Hepatocyte (in vitro differentiated cells): ENCODE data around the gene OR2L8.

Experiments used
- CTCF ChIP-seq: fragments of 200-600 bp; sonication (generic); IDR thresholded peaks from 2 replicates; pipeline ENCODE4 v1.5.1; 2016; ENCODE audit warnings: antibody characterized with exemption, mild to moderate bottlenecking; ENCODE audit not compliant: poor library complexity
- EZH2 ChIP-seq: fragments of 200-600 bp; sonication (generic); IDR thresholded peaks from 2 replicates; pipeline ENCODE4 v1.6.1; 2016; ENCODE audit warnings: antibody characterized with exemption, mild to moderate bottlenecking, borderline replicate concordance
- EZH2phosphoT487 ChIP-seq: fragments of 200-600 bp; sonication (generic); IDR thresholded peaks from one replicate; pipeline ENCODE4 v1.6.1; 2018; ENCODE audit warnings: antibody characterized with exemption, mild to moderate bottlenecking, low read depth, moderate library complexity; ENCODE audit not compliant: unreplicated experiment, severe bottlenecking

GRCh38 chr1:247948558-247948957 lies at the start of gene OR2L8:
- TF ChIP-seq CTCF: no peak
- no peak for TF ChIP-seq EZH2
- TF ChIP-seq EZH2phosphoT487: no peak
